Spinal cord (tissue), 10 donors: ENCODE data around the gene POU3F2. TPM values are rescaled to one million over a fixed set of nuclear protein-coding genes. Genes with fewer than 3 reads are reported as not detected.

Experiments used
- DNase-seq, 6 donors: peaks; one replicate each; pipeline versions ENCODE4 v3.0.0 to v3.0.0-alpha.2; 2013 to 2015; ENCODE audit warnings: low spot score in 6 of 6, low read depth in 4 of 6
- H3K27ac ChIP-seq: one replicate; pipeline ENCODE4 v1.5.1; 2013; ENCODE audit warnings: low read depth, low read length, control low read depth
- H3K27me3 ChIP-seq: one replicate; pipeline ENCODE4 v1.6.1; 2013; ENCODE audit warnings: low read length; ENCODE audit not compliant: control insufficient read depth, insufficient read depth
- H3K36me3 ChIP-seq: one replicate; pipeline ENCODE4 v1.6.1; 2013; ENCODE audit warnings: low read length; ENCODE audit not compliant: control insufficient read depth, insufficient read depth
- H3K4me1 ChIP-seq: one replicate; pipeline ENCODE4 v1.6.1; 2013; ENCODE audit warnings: low read length; ENCODE audit not compliant: control insufficient read depth, insufficient read depth
- H3K4me3 ChIP-seq: one replicate; pipeline ENCODE4 v1.5.1; 2013; ENCODE audit warnings: low read depth, low read length, control low read depth
- H3K9me3 ChIP-seq: one replicate; pipeline ENCODE4 v1.6.1; 2013; ENCODE audit warnings: low read length; ENCODE audit not compliant: control insufficient read depth, insufficient read depth
- WGBS: methylation state at CpG from one replicate; pipeline ENCODE4 v1.1.5; 2013; ENCODE audit warnings: missing lambda C conversion rate; ENCODE audit not compliant: insufficient coverage; 5-methylcytosine and 5-hydroxymethylcytosine counted together
- polyA plus RNA-seq, 2 donors: library from polyadenylated mRNA; unstranded; fragments of 120-200 nt; gene quantifications; one replicate each; pipeline ENCODE4 v1.2.1, GENCODE V29; 2013; ENCODE audit not compliant: insufficient read length in 2 of 2
- total RNA-seq, 2 donors: library from RNA; depleted of rRNA in 1 of 2; stranded (reverse); fragments of 120-200 nt in 1 of 2; fragments of >200 nt in 1 of 2; gene quantifications; one replicate each; pipeline versions ENCODE4 v1.2.3 to v1.2.4, GENCODE V29; 2013 to 2014
- donor health status: healthy.

The POU3F2 gene
- total and polyA plus RNA-seq, 4 donors = 10.0 to 43.8 (median 27.4) TPM

GRCh38 chr6:98842342-98843180 lies 8.2 kb downstream of the POU3F2 start:
- H3K27ac ChIP-seq = peak overlapping the region; percentile 91
- H3K4me1 ChIP-seq = peaks cover 34% of the 10 kb centered on the region
- peak in 4 of 6 donors; percentile 20 to 76 (median 38) for DNase-seq
- H3K36me3 ChIP-seq = peaks cover 10% of the 10 kb centered on the region
- no peaks in the 10 kb centered on the region for H3K9me3 ChIP-seq
- H3K27me3 ChIP-seq = peaks cover 60% of the 10 kb centered on the region
- WGBS = 15% methylated on average over 43 of the region's 44 CpGs
- peak overlapping the region; percentile 37 for H3K4me3 ChIP-seq

- Histone ChIP-seq H3K4me1 (peaks cover 44% of the 10 kb centered on the region), H3K27me3 (peaks cover 69% of the 10 kb centered on the region)
Measured at GRCh38 chr6:98843271-98844243, 9.2 kb downstream of the POU3F2 start.

GRCh38 chr6:98844244-98845210 lies 10.2 kb downstream of the POU3F2 start:
- DNase-seq = peak in 4 of 6 donors; percentile 30 to 78 (median 53)

More at GRCh38 chr6:98843271-98844243, 9.2 kb downstream of the POU3F2 start:
- peak in 5 of 6 donors; percentile 26 to 76 (median 40) for DNase-seq
- Histone ChIP-seq H3K36me3 (peaks cover 20% of the 10 kb centered on the region), H3K27ac (peak overlapping the region; percentile 91), H3K9me3 (no peaks in the 10 kb centered on the region), H3K4me3 (peak overlapping the region; percentile 50)
- WGBS = 5% methylated on average over 47 of the region's 53 CpGs

GRCh38 chr6:98845211-98846020 lies 11.0 kb downstream of the POU3F2 start:
- peak in 5 of 6 donors; percentile 83 to 98 (median 90) for DNase-seq
- Histone ChIP-seq H3K27ac (peak overlapping the region; percentile 91), H3K4me1 (peaks cover 46% of the 10 kb centered on the region), H3K9me3 (no peaks in the 10 kb centered on the region), H3K4me3 (peak overlapping the region; percentile 50), H3K36me3 (peaks cover 24% of the 10 kb centered on the region), H3K27me3 (peaks cover 64% of the 10 kb centered on the region)
- 0% methylated on average over 39 of the region's 50 CpGs for WGBS

More at GRCh38 chr6:98844244-98845210, 10.2 kb downstream of the POU3F2 start:
- 2% methylated on average over 37 of the region's 51 CpGs for WGBS
- H3K4me3 ChIP-seq = peak overlapping the region; percentile 50
- H3K36me3 ChIP-seq = peaks cover 24% of the 10 kb centered on the region
- peaks cover 46% of the 10 kb centered on the region for H3K4me1 ChIP-seq
- H3K9me3 ChIP-seq = no peaks in the 10 kb centered on the region
- peaks cover 69% of the 10 kb centered on the region for H3K27me3 ChIP-seq
- H3K27ac ChIP-seq = peak overlapping the region; percentile 91

- no CpG with 5 or more reads among the region's 3 CpGs for WGBS
- DNase-seq = no peak
- Histone ChIP-seq H3K27ac (no peak overlapping the region), H3K36me3 (peaks cover 24% of the 10 kb centered on the region), H3K4me1 (peaks cover 46% of the 10 kb centered on the region), H3K27me3 (peaks cover 59% of the 10 kb centered on the region), H3K9me3 (no peaks in the 10 kb centered on the region), H3K4me3 (peak overlapping the region; percentile 50)
Measured at GRCh38 chr6:98846021-98846380, 11.6 kb downstream of the POU3F2 start.

GRCh38 chr6:98847416-98847778 lies 13.0 kb downstream of the POU3F2 start:
- no peak overlapping the region for H3K27ac ChIP-seq
- H3K4me3 ChIP-seq = peak overlapping the region; percentile 28
- peaks cover 51% of the 10 kb centered on the region for H3K27me3 ChIP-seq
- peak in 2 of 6 donors; percentile 2 to 43 for DNase-seq
- H3K4me1 ChIP-seq = peaks cover 43% of the 10 kb centered on the region
- no peaks in the 10 kb centered on the region for H3K9me3 ChIP-seq
- H3K36me3 ChIP-seq = peaks cover 21% of the 10 kb centered on the region
- 26% methylated on average over 8 of the region's 11 CpGs for WGBS

- Histone ChIP-seq H3K4me3 (peak overlapping the region; percentile 28), H3K36me3 (peaks cover 16% of the 10 kb centered on the region), H3K9me3 (no peaks in the 10 kb centered on the region), H3K4me1 (peaks cover 37% of the 10 kb centered on the region), H3K27ac (no peak overlapping the region), H3K27me3 (peaks cover 46% of the 10 kb centered on the region)
- DNase-seq = peak in 3 of 6 donors; percentile 0 to 52 (median 12)
- 31% methylated on average over 43 of the region's 51 CpGs for WGBS
Measured at GRCh38 chr6:98847779-98848538, 13.6 kb downstream of the POU3F2 start.
